Neural progenitor cell (in vitro differentiated cells): ENCODE data around the gene PHF2. TPM values are rescaled to one million over a fixed set of nuclear protein-coding genes. Genes with fewer than 3 reads are reported as not detected.

Experiments used
- DNase-seq: peaks from one replicate; pipeline ENCODE4 v3.0.0-alpha.2; 2016; ENCODE audit warnings: low spot score
- H2AFZ ChIP-seq: fragments of 200-600 bp; sonication (generic); replicated peaks from 2 replicates; pipeline ENCODE4 v1.6.1; 2016; ENCODE audit warnings: antibody characterized with exemption
- H3F3A ChIP-seq: fragments of 200-600 bp; sonication (generic); 2 replicates; pipeline ENCODE4 v1.6.1; 2016; ENCODE audit warnings: antibody characterized with exemption, low read depth
- H3K27ac ChIP-seq: fragments of 200-600 bp; sonication (generic); 2 replicates; pipeline ENCODE4 v1.5.1; 2016; ENCODE audit warnings: mild to moderate bottlenecking
- H3K27me3 ChIP-seq: fragments of 200-600 bp; sonication (generic); 2 replicates; pipeline ENCODE4 v1.6.1; 2016; ENCODE audit warnings: mild to moderate bottlenecking, moderate library complexity
- H3K36me3 ChIP-seq: fragments of 200-600 bp; sonication (generic); 2 replicates; pipeline ENCODE4 v1.5.1; 2016
- H3K4me1 ChIP-seq: fragments of 200-600 bp; sonication (generic); 2 replicates; pipeline ENCODE4 v1.6.1; 2016; ENCODE audit warnings: mixed run types
- H3K4me2 ChIP-seq: fragments of 200-600 bp; sonication (generic); 2 replicates; pipeline ENCODE4 v1.6.1; 2016
- H3K4me3 ChIP-seq: fragments of 200-600 bp; sonication (generic); 2 replicates; pipeline ENCODE4 v1.5.1; 2016
- H3K79me2 ChIP-seq: fragments of 200-600 bp; sonication (generic); 2 replicates; pipeline ENCODE4 v1.6.1; 2016; ENCODE audit warnings: low read depth
- H3K9ac ChIP-seq: fragments of 200-600 bp; sonication (generic); 2 replicates; pipeline ENCODE4 v1.6.1; 2016
- H3K9me3 ChIP-seq: fragments of 200-600 bp; sonication (generic); 2 replicates; pipeline ENCODE4 v1.5.1; 2016; ENCODE audit warnings: low read depth
- H4K20me1 ChIP-seq: fragments of 200-600 bp; sonication (generic); 2 replicates; pipeline ENCODE4 v1.6.1; 2016; ENCODE audit warnings: low read depth
- H3K27ac Mint-ChIP-seq: 3 replicates; pipeline ENCODE4 v1.8.0; 2021; ENCODE audit warnings: mixed read lengths
- H3K27me3 Mint-ChIP-seq: 2 replicates; pipeline ENCODE4 v1.8.0; 2022; ENCODE audit warnings: low read depth, mild to moderate bottlenecking, inconsistent platforms, moderate library complexity, mixed read lengths; ENCODE audit not compliant: insufficient read depth
- H3K36me3 Mint-ChIP-seq: 3 replicates; pipeline ENCODE4 v1.8.0; 2021; ENCODE audit warnings: mixed read lengths
- H3K4me1 Mint-ChIP-seq: 3 replicates; pipeline ENCODE4 v1.8.0; 2021; ENCODE audit warnings: mixed read lengths
- H3K4me3 Mint-ChIP-seq: 3 replicates; pipeline ENCODE4 v1.8.0; 2021; ENCODE audit warnings: mild to moderate bottlenecking, moderate library complexity, mixed read lengths
- H3K9me3 Mint-ChIP-seq: 3 replicates; pipeline ENCODE4 v1.8.0; 2020; ENCODE audit warnings: mixed read lengths
- EZH2 ChIP-seq: fragments of 200-600 bp; sonication (generic); IDR thresholded peaks from 2 replicates; pipeline ENCODE4 v1.6.1; 2017; ENCODE audit warnings: antibody characterized with exemption, mild to moderate bottlenecking, moderate library complexity
- EZH2phosphoT487 ChIP-seq: fragments of 200-600 bp; sonication (generic); IDR thresholded peaks from 2 replicates; pipeline ENCODE4 v1.6.1; 2017; ENCODE audit warnings: antibody characterized with exemption
- total RNA-seq: library from RNA; depleted of rRNA; stranded (reverse); fragments of >200 nt; gene quantifications from 2 replicates; pipeline ENCODE4 v1.2.3, GENCODE V29; 2015; ENCODE audit warnings: low replicate concordance
- TF ChIP-seq, protein P1 (sequence below): fragments of 200-600 bp; sonication (generic); IDR thresholded peaks from 2 replicates; pipeline ENCODE4 v1.5.1; 2017; ENCODE audit warnings: antibody characterized with exemption, mild to moderate bottlenecking

The PHF2 gene
- total RNA-seq, 1 donor from 2014 or later: 17.6 TPM

DNA sequence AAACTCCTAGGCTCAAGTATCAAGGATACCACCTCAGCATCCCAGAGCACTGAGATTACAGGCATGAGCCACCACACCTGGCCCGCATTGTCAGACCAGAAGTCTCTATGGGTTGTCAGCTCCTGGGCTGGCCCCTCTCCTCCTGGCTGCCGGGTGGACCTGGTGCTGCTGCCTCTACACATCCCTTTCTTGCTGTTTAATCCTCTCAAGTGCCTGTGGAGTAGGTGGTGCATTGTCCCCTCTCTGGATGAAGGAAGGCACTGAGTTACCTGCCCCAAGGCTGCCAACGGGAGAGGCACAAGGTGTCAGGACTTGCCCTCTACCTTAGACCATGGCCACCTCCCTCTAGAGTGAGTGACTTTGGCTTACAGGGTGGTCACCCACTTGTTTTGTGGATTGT is 37.4 kb downstream of the PHF2 start:
- DNase-seq: no peak

DNA sequence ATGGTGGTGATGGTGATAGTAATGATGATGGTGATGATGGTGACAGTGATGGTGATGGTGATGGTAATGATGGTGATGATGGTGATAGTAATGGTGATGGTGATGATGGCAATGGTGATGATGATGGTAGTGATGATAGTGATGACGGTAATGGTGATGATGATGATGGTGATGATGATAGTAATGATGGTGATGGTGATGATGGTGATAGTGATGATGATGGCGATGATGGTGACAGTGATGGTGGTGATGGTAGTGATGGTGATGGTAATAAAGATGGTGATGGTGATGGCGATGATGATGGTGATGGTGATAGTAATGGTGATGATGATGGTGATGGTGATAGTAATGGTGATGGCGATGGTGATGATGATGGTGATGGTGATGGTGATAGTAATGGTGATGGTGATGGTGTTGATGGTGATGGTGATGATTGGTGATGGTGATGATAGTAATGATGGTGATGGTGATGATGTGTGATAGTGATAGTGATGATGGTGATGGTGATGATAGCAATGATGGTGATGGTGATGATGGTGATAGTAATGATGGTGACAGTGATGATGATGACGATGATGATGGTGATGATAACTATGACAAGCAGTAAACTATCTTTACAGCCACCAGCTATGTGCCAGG is 38.6 kb downstream of the PHF2 start:
- H3K4me3 Mint-ChIP-seq: no peak overlapping the region
- H3K4me3 ChIP-seq: no peak overlapping the region
- H3K79me2 ChIP-seq: peaks cover 17% of the 10 kb centered on the region
- H3K27ac ChIP-seq: no peak overlapping the region
- peaks cover 18% of the 10 kb centered on the region for H4K20me1 ChIP-seq
- peaks cover 8% of the 10 kb centered on the region for H3K9me3 Mint-ChIP-seq
- no peaks in the 10 kb centered on the region for H3K9me3 ChIP-seq
- no peak for TF ChIP-seq EZH2
- no peak for TF ChIP-seq EZH2phosphoT487
- TF ChIP-seq, protein P1, sequence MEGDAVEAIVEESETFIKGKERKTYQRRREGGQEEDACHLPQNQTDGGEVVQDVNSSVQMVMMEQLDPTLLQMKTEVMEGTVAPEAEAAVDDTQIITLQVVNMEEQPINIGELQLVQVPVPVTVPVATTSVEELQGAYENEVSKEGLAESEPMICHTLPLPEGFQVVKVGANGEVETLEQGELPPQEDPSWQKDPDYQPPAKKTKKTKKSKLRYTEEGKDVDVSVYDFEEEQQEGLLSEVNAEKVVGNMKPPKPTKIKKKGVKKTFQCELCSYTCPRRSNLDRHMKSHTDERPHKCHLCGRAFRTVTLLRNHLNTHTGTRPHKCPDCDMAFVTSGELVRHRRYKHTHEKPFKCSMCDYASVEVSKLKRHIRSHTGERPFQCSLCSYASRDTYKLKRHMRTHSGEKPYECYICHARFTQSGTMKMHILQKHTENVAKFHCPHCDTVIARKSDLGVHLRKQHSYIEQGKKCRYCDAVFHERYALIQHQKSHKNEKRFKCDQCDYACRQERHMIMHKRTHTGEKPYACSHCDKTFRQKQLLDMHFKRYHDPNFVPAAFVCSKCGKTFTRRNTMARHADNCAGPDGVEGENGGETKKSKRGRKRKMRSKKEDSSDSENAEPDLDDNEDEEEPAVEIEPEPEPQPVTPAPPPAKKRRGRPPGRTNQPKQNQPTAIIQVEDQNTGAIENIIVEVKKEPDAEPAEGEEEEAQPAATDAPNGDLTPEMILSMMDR: no peak
- H3K4me1 ChIP-seq: peaks cover 7% of the 10 kb centered on the region
- no peak overlapping the region for H3K9ac ChIP-seq
- DNase-seq: no peak
- no peak overlapping the region for H3K27ac Mint-ChIP-seq
- H3K27me3 ChIP-seq: no peaks in the 10 kb centered on the region
- peaks cover 11% of the 10 kb centered on the region for H3K36me3 Mint-ChIP-seq
- H3K36me3 ChIP-seq: no peaks in the 10 kb centered on the region
- H3K4me2 ChIP-seq: no peak overlapping the region
- peaks cover 2% of the 10 kb centered on the region for H3K27me3 Mint-ChIP-seq
- H3F3A ChIP-seq: no peaks in the 10 kb centered on the region
- H3K4me1 Mint-ChIP-seq: peaks cover 21% of the 10 kb centered on the region
- no peak overlapping the region for H2AFZ ChIP-seq

More for the DNA sequence above, 37.4 kb downstream of the PHF2 start:
- H3K4me2 ChIP-seq: no peak overlapping the region
- H2AFZ ChIP-seq: no peak overlapping the region
- peaks cover 21% of the 10 kb centered on the region for H3K4me1 Mint-ChIP-seq
- H3K9me3 Mint-ChIP-seq: peaks cover 18% of the 10 kb centered on the region
- H3K9me3 ChIP-seq: peaks cover 4% of the 10 kb centered on the region
- H3K27ac ChIP-seq: no peak overlapping the region
- no peak overlapping the region for H3K4me3 Mint-ChIP-seq
- H3K27me3 ChIP-seq: no peaks in the 10 kb centered on the region
- H3K27me3 Mint-ChIP-seq: peaks cover 2% of the 10 kb centered on the region
- H3K27ac Mint-ChIP-seq: no peak overlapping the region
- peaks cover 18% of the 10 kb centered on the region for H4K20me1 ChIP-seq
- H3K36me3 ChIP-seq: no peaks in the 10 kb centered on the region
- H3K79me2 ChIP-seq: peaks cover 28% of the 10 kb centered on the region
- no peak overlapping the region for H3K4me3 ChIP-seq
- H3K4me1 ChIP-seq: peaks cover 7% of the 10 kb centered on the region
- TF ChIP-seq, protein P1: no peak
- TF ChIP-seq EZH2 (no peak), EZH2phosphoT487 (no peak)
- no peak overlapping the region for H3K9ac ChIP-seq
- peaks cover 13% of the 10 kb centered on the region for H3K36me3 Mint-ChIP-seq
- no peaks in the 10 kb centered on the region for H3F3A ChIP-seq

DNA sequence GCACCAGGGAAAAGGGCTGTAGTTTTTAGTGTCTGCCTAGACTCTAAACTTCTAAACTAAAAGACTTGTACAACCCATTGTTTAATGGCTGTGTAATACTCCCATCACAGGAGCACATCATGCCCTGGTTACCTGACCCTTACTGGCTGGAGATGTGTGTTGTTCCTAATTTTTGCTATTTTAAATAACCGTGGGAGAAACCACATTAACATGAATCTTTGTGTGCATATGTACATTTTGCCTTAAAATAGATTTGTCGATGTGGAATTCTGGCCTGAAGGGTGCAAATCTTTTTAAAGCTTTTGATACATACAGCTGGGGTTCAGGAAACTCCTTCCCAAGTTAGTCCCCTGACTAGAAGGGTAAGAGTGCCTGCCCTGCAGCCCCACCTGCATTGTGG is 39.7 kb downstream of the PHF2 start:
- H3K4me2 ChIP-seq: no peak overlapping the region
- H3K36me3 ChIP-seq: no peaks in the 10 kb centered on the region
- H3K27me3 Mint-ChIP-seq: peaks cover 2% of the 10 kb centered on the region
- TF ChIP-seq EZH2: no peak
- no peak for TF ChIP-seq EZH2phosphoT487
- TF ChIP-seq, protein P1: no peak
- H4K20me1 ChIP-seq: peaks cover 18% of the 10 kb centered on the region
- H3K4me3 Mint-ChIP-seq: no peak overlapping the region
- H3K4me1 Mint-ChIP-seq: peaks cover 21% of the 10 kb centered on the region
- no peak for DNase-seq
- H3K27ac Mint-ChIP-seq: no peak overlapping the region
- H3K36me3 Mint-ChIP-seq: peaks cover 7% of the 10 kb centered on the region
- no peak overlapping the region for H3K4me3 ChIP-seq
- no peak overlapping the region for H2AFZ ChIP-seq
- H3K27ac ChIP-seq: no peak overlapping the region
- H3K27me3 ChIP-seq: no peaks in the 10 kb centered on the region
- no peaks in the 10 kb centered on the region for H3F3A ChIP-seq
- H3K9me3 ChIP-seq: no peaks in the 10 kb centered on the region
- peaks cover 14% of the 10 kb centered on the region for H3K79me2 ChIP-seq
- H3K9ac ChIP-seq: no peak overlapping the region
- H3K9me3 Mint-ChIP-seq: peaks cover 2% of the 10 kb centered on the region
- H3K4me1 ChIP-seq: peaks cover 7% of the 10 kb centered on the region
